ENCODE measurements around the gene YTHDF1. TPM values are rescaled to one million over a fixed set of nuclear protein-coding genes. Genes with fewer than 3 reads are reported as not detected.

The YTHDF1 gene
- total RNA-seq, 1 experiment from 2014 or later = 93.4 TPM

DNA sequence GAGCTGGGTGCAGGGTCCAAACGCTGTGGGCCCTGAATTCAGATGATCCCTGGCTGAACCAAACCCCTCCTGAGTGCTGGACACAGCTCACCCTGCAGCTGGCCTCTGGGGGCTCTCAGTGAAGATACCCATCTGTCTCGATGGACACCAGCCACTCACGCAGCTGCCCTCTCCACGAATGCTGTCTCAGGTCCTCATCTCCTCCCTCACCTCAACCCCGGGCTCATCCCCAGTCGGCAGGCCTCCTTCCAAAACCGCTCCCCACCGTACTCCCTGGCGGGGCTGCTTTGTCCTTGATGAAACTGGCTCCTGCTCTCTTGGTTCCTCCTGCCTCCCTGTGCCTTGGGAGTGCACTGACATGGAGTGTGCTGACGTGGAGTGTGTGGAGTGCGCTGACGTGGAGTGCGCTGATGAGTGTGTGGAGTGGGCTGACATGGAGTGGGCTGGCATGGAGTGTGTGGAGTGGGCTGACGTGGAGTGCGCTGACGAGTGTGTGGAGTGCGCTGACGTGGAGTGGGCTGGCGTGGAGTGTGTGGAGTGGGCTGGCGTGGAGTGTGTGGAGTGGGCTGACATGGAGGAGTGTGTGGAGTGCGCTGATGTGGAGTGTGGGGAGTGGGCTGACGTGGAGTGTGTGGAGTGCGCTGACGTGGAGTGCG is 4.1 kb upstream of the YTHDF1 start:
- Mint-ChIP-seq H3K4me1 (ENCODE audit: low read depth, unreplicated experiment) (peaks cover 31% of the 10 kb centered on the region), H3K27me3 (ENCODE audit: unreplicated experiment) (peaks cover 36% of the 10 kb centered on the region), H3K9me3 (ENCODE audit: low read depth, unreplicated experiment) (no peaks in the 10 kb centered on the region), H3K36me3 (ENCODE audit: insufficient read depth, unreplicated experiment) (peaks cover 30% of the 10 kb centered on the region), H3K4me3 (ENCODE audit: low read depth, unreplicated experiment) (no peak overlapping the region), H3K27ac (ENCODE audit: unreplicated experiment) (no peak overlapping the region)
- no peak for DNase-seq
- BruUV-seq (replicated peaks) = no TSS peak
- TF ChIP-seq, protein P1, sequence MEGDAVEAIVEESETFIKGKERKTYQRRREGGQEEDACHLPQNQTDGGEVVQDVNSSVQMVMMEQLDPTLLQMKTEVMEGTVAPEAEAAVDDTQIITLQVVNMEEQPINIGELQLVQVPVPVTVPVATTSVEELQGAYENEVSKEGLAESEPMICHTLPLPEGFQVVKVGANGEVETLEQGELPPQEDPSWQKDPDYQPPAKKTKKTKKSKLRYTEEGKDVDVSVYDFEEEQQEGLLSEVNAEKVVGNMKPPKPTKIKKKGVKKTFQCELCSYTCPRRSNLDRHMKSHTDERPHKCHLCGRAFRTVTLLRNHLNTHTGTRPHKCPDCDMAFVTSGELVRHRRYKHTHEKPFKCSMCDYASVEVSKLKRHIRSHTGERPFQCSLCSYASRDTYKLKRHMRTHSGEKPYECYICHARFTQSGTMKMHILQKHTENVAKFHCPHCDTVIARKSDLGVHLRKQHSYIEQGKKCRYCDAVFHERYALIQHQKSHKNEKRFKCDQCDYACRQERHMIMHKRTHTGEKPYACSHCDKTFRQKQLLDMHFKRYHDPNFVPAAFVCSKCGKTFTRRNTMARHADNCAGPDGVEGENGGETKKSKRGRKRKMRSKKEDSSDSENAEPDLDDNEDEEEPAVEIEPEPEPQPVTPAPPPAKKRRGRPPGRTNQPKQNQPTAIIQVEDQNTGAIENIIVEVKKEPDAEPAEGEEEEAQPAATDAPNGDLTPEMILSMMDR (IDR thresholded peaks at IDR 0.05; ENCODE audit: unreplicated experiment) = no peak
- intact Hi-C loops (cut with micrococcal nuclease; ENCODE audit: unreplicated experiment) = loop anchor here (5.0 kb wide), 2 partner anchors 162 to 317 kb away; partner anchors contain the start of gene PTK6
- CTCF ChIA-PET = interaction anchor here (0.9 to 2.4 kb wide), 3 partner anchors 13 to 33 kb away, joined by 3 to 6 read pairs (median 3); no protein-coding TSS in a partner anchor

DNA sequence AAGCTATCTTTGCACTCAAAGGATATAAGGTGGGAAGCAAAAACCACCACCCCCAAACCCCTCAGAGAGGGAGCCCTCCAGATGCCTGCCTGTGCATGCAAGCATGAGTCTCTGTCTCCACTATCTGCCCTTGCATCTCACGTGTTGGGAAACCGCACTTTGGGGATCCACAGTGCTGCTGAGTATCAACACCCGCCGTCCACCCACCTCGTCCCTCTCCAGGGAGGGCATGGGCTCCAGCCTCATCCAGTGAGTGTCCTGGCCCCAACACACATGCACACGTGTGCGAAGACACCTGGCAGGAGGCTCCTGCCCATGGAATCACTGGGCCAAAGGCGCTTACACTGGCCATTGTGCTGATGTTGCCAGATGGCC is 3.5 kb upstream of the YTHDF1 start:
- TF ChIP-seq, protein P1 (IDR thresholded peaks at IDR 0.05; ENCODE audit: unreplicated experiment) = no peak
- Mint-ChIP-seq H3K36me3 (ENCODE audit: insufficient read depth, unreplicated experiment) (peaks cover 30% of the 10 kb centered on the region), H3K27ac (ENCODE audit: unreplicated experiment) (no peak overlapping the region), H3K9me3 (ENCODE audit: low read depth, unreplicated experiment) (no peaks in the 10 kb centered on the region), H3K4me3 (ENCODE audit: low read depth, unreplicated experiment) (no peak overlapping the region), H3K27me3 (ENCODE audit: unreplicated experiment) (peaks cover 36% of the 10 kb centered on the region), H3K4me1 (ENCODE audit: low read depth, unreplicated experiment) (peaks cover 31% of the 10 kb centered on the region)
- intact Hi-C loops (cut with micrococcal nuclease; ENCODE audit: unreplicated experiment) = no loop called here
- DNase-seq = no peak
- no TSS peak for BruUV-seq (replicated peaks)
- CTCF ChIA-PET = interaction anchor here (2.4 kb wide), 1 partner anchor 13 kb away, joined by 6 read pairs; no protein-coding TSS in a partner anchor

DNA sequence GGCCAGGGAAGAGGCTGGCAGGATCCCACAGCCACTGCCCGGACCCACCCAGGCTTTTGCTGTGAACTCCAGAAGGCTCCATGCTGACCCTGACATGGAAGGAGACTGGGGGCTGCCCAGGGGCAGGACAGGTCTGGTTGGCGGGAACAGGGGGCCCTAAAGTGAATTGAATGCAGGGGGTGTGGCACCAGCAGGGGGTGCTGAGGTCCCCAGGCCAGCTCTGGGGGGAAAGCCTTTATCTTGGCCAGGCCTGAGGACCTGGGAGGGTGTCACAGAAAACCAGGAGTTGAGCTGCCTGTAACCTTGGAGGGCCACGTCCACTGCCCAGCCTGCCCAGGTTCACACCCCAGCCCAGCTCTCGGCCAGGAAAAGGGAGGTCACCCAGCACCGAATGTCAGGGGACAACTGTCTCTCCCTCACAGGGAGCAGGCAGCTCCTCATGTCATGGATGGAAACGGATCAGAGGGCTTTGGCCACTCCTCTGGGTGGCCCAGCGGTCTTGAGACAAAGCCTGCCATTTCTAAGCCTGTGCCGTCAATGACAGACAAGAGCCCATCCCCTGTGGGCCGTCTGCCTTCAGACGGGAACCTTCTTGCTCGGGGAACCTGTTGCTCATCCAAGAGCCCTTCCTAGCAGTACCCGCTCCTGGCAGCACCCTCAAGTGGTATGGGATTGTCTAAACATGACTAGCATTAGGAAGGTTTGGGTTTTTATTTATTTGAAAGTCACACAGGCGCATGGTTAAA is 2.9 kb upstream of the YTHDF1 start:
- intact Hi-C loops (cut with micrococcal nuclease; ENCODE audit: unreplicated experiment) = no loop called here
- DNase-seq = no peak
- H3K27me3 Mint-ChIP-seq (ENCODE audit: unreplicated experiment) = peaks cover 36% of the 10 kb centered on the region
- H3K9me3 Mint-ChIP-seq (ENCODE audit: low read depth, unreplicated experiment) = no peaks in the 10 kb centered on the region
- no peak overlapping the region for H3K27ac Mint-ChIP-seq (ENCODE audit: unreplicated experiment)
- no peak overlapping the region for H3K4me3 Mint-ChIP-seq (ENCODE audit: low read depth, unreplicated experiment)
- CTCF ChIA-PET = interaction anchor here (2.4 kb wide), 1 partner anchor 14 kb away, joined by 6 read pairs; no protein-coding TSS in a partner anchor
- no TSS peak for BruUV-seq (replicated peaks)
- H3K36me3 Mint-ChIP-seq (ENCODE audit: insufficient read depth, unreplicated experiment) = peaks cover 35% of the 10 kb centered on the region
- TF ChIP-seq, protein P1 (IDR thresholded peaks at IDR 0.05; ENCODE audit: unreplicated experiment) = no peak
- H3K4me1 Mint-ChIP-seq (ENCODE audit: low read depth, unreplicated experiment) = peaks cover 31% of the 10 kb centered on the region

DNA sequence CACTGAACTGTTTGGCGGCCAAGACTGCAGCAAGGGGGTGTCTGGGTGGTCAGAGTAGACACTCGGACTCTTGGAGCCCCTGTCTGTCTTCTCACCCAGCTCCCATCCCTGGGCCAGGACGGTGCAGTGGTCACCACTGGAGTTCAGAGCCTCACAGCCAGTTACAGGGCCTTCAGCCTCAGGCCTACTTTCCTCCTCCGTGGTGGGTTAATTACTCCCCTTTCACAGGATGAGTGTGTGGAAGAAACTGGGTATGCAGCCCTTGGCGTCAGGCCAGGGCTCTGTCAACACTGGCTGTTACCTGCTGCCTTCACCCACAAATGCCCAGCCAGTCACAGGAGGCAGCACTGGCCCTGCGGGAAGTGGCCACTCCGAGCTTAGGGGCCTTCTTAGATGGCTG is 1.8 kb upstream of the YTHDF1 start:
- intact Hi-C loops (cut with micrococcal nuclease; ENCODE audit: unreplicated experiment) = no loop called here
- DNase-seq = no peak
- H3K9me3 Mint-ChIP-seq (ENCODE audit: low read depth, unreplicated experiment) = no peaks in the 10 kb centered on the region
- no peak overlapping the region for H3K4me3 Mint-ChIP-seq (ENCODE audit: low read depth, unreplicated experiment)
- H3K4me1 Mint-ChIP-seq (ENCODE audit: low read depth, unreplicated experiment) = peaks cover 42% of the 10 kb centered on the region
- TF ChIP-seq, protein P1 (IDR thresholded peaks at IDR 0.05; ENCODE audit: unreplicated experiment) = no peak
- CTCF ChIA-PET = interaction anchor here (0.6 kb wide), 1 partner anchor 245 kb away, joined by 3 read pairs; no protein-coding TSS in a partner anchor
- no peak overlapping the region for H3K27ac Mint-ChIP-seq (ENCODE audit: unreplicated experiment)
- BruUV-seq (replicated peaks) = no TSS peak
- peaks cover 34% of the 10 kb centered on the region for H3K27me3 Mint-ChIP-seq (ENCODE audit: unreplicated experiment)
- peaks cover 47% of the 10 kb centered on the region for H3K36me3 Mint-ChIP-seq (ENCODE audit: insufficient read depth, unreplicated experiment)
